GM19452 (cell line): ENCODE data around the gene C1orf216.
"Not testable (repeated sequence)": the region's sequence is repeated elsewhere in the genome, so short reads cannot be mapped to it uniquely, and the experiment has no call there.

Experiments
- ATAC-seq: cut with Tn5 transposase; IDR thresholded peaks from one replicate; pipeline ENCODE4 v1.9.1; 2021; ENCODE audit not compliant: unreplicated experiment

C1orf216 gene, protein sequence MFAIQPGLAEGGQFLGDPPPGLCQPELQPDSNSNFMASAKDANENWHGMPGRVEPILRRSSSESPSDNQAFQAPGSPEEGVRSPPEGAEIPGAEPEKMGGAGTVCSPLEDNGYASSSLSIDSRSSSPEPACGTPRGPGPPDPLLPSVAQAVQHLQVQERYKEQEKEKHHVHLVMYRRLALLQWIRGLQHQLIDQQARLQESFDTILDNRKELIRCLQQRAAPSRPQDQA

GRCh38 chr1:35718492-35719336 lies at the start of gene C1orf216:
TSS of gene C1orf216 (minus strand) at chr1:35718884. CDS start at chr1:35716321, 2,563 bp downstream.
- peak; percentile 64 for ATAC-seq

DNA sequence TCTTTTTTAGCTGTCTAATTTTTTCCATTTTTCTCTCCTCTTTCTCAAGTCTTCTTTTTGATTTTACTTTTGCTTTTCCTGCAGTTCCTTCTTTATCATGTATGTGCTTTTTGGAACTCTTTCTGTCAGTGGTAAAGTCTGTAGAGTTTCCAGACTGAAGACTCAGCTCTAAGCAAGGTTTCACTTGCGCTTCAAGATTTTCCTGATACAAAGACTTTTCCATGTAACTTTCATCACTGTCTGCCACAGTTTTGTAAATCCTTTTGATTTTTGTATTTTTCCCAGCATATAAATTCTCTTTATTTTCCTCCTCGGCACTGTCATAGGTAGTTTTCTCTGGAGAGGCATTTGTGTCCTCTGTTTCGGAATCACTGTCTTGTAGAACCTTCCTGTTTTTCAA lies 45.6 kb upstream of the C1orf216 start:
- ATAC-seq, result no peak

GRCh38 chr1:35763201-35763600 lies 44.5 kb upstream of the C1orf216 start:
- ATAC-seq, result no peak

DNA sequence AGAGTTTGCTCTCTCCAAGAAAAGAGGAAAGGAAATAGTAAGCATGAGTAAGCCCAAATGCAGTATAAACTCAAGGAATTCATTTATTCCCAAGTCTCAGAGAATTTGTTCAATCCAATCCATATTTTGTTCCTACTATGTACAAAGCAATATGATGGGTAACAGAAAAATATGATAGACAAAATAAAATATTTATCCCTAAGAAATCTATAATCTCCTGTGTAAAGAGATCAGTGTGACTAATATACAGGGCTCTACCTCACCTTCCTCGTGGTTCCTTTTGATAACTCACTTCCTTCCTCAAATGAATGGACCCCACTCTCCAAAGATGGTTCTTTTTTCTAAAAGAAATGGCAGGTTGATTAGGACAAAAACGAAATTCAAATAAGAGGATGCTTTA lies 43.5 kb upstream of the C1orf216 start:
- ATAC-seq, result no peak

DNA sequence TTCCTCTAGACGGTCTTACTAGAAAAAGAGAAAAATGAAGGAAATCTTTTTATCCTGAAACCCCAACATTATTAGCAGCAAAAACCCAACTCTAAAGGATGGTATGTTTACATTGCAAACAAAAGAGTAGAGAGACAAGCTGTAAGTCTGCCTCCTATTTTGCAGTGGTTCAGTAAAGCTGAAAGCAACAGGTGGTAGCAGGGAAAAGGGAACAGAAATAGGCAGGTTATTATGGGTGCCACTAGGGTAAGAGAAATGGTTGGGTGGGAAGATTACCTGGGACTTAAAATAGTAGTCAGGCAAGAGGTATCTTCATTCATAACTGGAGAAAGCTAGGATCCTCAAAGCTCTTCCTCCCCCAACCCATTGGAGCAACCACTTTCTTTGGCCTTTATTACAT lies 37.4 kb upstream of the C1orf216 start:
- no peak for ATAC-seq

DNA sequence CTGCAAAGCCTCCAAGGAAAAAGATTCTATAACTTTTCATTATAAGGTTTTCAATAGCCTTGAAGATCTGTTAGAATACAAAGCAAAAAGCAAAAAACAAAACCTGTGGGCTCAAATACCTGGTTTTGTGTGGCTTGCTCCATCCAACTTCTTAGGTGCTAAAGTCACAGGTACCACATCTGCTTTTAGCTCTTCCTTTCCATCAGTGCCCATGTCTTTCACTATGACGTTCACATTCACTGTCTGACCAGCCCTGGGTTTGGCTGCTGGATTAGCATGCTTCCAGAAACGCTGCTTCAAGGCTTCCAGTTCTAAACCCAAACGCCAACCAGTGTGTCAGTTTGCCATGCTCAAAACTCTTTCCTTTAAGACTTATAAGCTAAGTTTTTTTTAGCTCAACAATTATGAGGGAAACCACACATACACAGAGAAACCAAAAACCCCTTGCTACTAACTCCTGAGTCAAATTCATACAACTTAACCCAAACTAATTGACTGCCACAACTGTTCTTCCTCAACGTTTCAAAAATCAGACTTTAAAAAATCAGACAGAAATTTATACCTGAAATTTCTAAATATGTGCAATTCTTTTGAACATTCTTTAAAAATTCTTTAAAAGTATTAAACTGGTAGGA lies 35.1 kb upstream of the C1orf216 start:
- no peak for ATAC-seq

DNA sequence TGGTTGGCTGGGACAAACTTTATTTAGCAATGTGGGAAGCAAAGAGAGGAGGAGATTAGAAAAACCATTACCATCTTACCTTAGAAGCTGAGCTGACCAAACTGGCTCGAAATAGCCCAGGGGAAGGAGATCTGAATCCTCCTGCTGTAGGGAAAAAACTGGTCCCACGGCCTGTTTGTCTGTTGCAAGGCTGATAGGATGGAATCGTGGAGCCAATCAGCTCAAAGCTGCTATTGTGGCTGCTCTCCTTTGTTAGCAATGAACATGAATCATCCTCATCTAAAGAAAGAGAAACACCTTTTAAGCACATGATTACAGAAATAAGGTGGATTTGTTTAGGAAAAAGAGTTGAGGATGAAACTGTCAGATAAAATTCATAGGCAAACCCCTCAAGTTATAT lies 29.6 kb upstream of the C1orf216 start:
- ATAC-seq, result no peak

DNA sequence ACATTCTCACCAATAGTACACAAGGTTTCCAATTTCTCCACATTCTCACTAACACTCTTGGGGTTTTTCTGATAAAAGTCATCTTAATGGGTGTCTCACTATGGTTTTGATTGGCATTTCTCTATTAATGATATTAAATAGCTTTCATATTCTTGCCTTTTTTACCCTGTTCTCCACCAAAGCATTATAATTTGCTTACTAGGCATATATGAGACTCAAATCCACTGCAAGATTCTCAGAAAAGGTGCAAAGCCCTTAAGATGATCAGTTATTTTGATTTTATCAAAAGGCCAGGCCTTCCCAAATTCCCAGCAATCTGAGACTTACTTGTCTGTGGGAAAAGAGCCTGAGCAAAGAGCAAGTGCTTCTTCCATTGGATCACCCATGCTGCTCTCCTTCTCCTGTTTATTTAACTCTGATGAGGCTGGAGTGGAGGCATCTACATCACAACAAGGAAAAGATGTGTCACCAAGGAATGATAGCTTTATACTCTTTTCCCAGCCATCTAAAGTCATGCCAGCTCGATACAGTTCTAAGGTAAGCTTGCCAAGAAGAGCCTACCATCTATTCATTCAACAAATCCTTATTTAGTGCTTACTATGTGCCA lies 26.5 kb upstream of the C1orf216 start:
- no peak for ATAC-seq

- ATAC-seq, result no peak
Observed at GRCh38 chr1:35737120-35737519, 18.4 kb upstream of the C1orf216 start.

GRCh38 chr1:35727434-35728040 lies 8.9 kb upstream of the C1orf216 start:
- no peak for ATAC-seq

DNA sequence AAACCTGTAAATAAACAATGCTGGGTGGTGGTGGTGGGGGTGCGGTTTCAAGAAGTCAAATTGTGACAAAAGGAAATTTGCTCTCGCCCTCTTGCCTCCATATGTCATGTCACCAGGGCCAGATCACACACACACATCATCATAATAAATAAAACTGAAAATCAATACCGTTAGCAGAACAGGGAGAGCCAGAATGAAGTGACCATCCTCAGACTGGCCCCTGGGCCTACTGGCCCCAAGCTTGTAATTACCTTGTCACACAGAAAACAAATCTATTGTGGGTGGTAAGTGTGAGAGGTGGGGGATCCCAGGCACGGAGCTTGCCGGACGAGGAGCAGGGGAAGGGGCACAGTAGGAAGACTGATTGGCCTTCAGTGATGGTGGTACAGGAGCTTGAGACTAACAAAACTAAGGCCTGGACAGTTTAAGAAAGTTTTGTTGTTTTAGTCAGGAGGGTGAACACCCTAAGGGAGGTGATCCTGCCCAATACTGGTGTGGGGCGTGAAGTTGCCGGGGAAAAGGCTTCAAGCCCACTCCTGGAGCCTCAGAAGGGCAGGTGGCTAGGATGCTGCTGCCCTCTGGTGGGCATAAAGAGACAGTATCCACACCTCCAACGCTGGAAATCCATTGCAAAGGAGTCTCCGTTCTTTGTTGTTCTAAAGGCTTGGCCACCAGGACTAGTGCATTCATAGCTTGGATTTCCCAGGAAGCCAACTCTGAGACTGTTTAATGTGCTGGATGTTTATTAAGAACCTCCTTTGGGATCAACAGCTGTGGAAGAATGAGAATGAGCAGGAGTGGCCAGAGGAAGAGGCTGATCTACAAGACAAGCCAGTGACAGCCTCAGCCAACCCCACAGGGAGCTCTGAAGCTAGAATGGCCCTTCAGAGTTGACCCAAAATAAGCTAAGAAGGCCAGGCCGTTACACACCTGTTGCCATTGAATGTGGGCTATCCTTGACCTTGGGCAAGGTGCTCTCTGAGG lies 8.1 kb upstream of the C1orf216 start:
- no peak for ATAC-seq

DNA sequence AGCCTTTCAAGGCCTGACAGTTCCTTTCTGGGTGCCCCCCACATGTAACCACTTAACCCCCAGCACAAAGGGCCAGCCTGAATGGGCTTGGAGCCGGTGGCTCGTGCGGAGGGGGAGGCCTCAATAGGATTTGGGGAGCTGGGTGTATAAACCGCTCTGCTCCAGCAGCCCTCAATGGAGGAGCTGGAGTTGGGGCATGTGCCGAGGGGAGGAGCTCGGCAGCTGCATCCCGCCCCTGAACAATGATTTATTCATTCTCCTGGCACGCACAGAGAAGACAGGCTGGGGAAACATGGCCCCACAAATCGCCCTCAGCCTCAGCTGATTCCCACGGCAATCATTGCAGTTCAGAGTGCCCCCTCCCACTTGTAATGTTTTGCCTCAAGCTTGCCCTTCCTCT lies 6.9 kb upstream of the C1orf216 start:
- ATAC-seq, result no peak

- no peak for ATAC-seq
Observed at GRCh38 chr1:35717911-35718476, 690 bp downstream of the C1orf216 start.

DNA sequence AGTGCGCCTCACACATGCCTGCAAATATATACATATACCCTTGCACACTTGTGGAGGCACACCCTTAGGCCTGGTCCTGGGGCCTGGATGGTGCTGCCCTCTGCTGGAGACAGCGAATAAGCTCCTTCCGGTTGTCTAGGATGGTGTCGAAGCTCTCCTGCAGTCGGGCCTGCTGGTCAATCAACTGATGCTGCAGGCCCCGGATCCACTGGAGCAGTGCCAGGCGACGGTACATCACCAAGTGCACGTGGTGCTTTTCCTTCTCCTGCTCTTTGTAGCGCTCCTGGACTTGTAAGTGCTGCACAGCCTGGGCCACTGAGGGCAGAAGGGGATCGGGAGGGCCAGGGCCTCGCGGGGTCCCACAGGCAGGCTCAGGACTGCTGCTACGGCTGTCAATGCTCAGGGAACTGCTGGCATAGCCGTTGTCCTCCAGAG lies 3.1 kb downstream of the C1orf216 start:
- ATAC-seq, result peak; percentile 50

GRCh38 chr1:35714921-35715567 lies 3.6 kb downstream of the C1orf216 start:
- ATAC-seq, result no peak

DNA sequence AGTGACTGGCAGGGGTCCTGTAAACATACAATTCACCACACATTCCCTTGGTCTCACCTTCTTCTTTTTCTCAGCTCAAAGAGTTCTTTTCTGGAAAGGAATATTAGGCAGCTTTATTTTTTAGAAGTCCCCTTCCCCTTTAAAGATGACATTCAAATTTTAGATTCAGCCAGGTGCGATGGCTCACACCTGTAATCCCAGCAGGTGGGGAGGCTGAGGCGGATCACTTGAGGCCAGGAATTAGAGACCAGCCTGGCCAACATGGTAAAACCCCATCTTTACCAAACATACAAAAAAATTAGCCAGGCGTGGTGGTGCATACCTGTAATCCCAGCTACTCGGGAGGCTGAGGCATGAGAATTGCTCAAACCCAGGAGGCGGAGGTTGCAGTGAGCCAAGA lies 7.6 kb downstream of the C1orf216 start:
- ATAC-seq, result not testable (repeated sequence)

GRCh38 chr1:35708952-35709351 lies 9.7 kb downstream of the C1orf216 start:
- no peak for ATAC-seq

- no peak for ATAC-seq
Observed at GRCh38 chr1:35708441-35708921, 10.2 kb downstream of the C1orf216 start.
